Endometrial microvascular endothelial cells (primary cell): ENCODE results near the gene PPP1CC. TPM values are rescaled to one million over a fixed set of nuclear protein-coding genes. Genes with fewer than 3 reads are reported as not detected.
"Not testable (repeated sequence)": the region's sequence is repeated elsewhere in the genome, so short reads cannot be mapped to it uniquely, and the experiment has no call there.

Experiments
- in situ Hi-C: cut with HindIII; loops from 2 replicates; pipeline ENCODE4 v1.10.0; 2017; ENCODE audit warnings: low sequenced_read_pairs, low pct_unique_long_range_greater_than_20kb; ENCODE audit errors: inconsistent ontology term
- total RNA-seq: library from RNA; depleted of rRNA; stranded (reverse); fragments of >200 nt; gene quantifications from one replicate; pipeline ENCODE4 v1.2.3, GENCODE V29; 2015; ENCODE audit errors: inconsistent ontology term

PPP1CC gene
- total RNA-seq, result 203 TPM

GRCh38 chr12:110742718-110743570 is at the start of gene PPP1CC:
Gene PPP1CC (minus strand): TSS chr12:110742891. CDS start chr12:110742707, 184 bp downstream.
- in situ Hi-C loops, result loop anchor here (25.0 kb wide), 1 partner anchor 231 kb away; the partner anchor contains the start of genes RAD9B and VPS29

- in situ Hi-C loops, result no loop called here
Measured at GRCh38 chr12:110791589-110791988, 48.9 kb upstream of the PPP1CC start.

GRCh38 chr12:110790301-110790700 is 47.6 kb upstream of the PPP1CC start:
- in situ Hi-C loops, result no loop called here

GRCh38 chr12:110786012-110786411 is 43.3 kb upstream of the PPP1CC start:
- in situ Hi-C loops, result no loop called here

GRCh38 chr12:110785240-110785639 is 42.5 kb upstream of the PPP1CC start:
- in situ Hi-C loops, result no loop called here

- in situ Hi-C loops, result no loop called here
Measured at GRCh38 chr12:110782922-110783321, 40.2 kb upstream of the PPP1CC start.

GRCh38 chr12:110782094-110782493 is 39.4 kb upstream of the PPP1CC start:
- in situ Hi-C loops, result no loop called here

GRCh38 chr12:110780448-110780847 is 37.8 kb upstream of the PPP1CC start:
- in situ Hi-C loops, result no loop called here

- in situ Hi-C loops, result no loop called here
Measured at GRCh38 chr12:110778833-110779577, 36.3 kb upstream of the PPP1CC start.

- in situ Hi-C loops, result no loop called here
Measured at GRCh38 chr12:110776410-110776809, 33.7 kb upstream of the PPP1CC start.

- in situ Hi-C loops, result no loop called here
Measured at GRCh38 chr12:110775997-110776396, 33.3 kb upstream of the PPP1CC start.

GRCh38 chr12:110774824-110775223 is 32.1 kb upstream of the PPP1CC start:
- in situ Hi-C loops, result no loop called here

GRCh38 chr12:110768960-110769359 is 26.3 kb upstream of the PPP1CC start:
- in situ Hi-C loops, result no loop called here

GRCh38 chr12:110767863-110768262 is 25.2 kb upstream of the PPP1CC start:
- in situ Hi-C loops, result no loop called here

- in situ Hi-C loops, result no loop called here
Measured at GRCh38 chr12:110766311-110767154, 23.8 kb upstream of the PPP1CC start.

GRCh38 chr12:110765572-110765971 is 22.9 kb upstream of the PPP1CC start:
- in situ Hi-C loops, result not testable (repeated sequence)

- in situ Hi-C loops, result no loop called here
Measured at GRCh38 chr12:110765111-110765510, 22.4 kb upstream of the PPP1CC start.

- in situ Hi-C loops, result no loop called here
Measured at GRCh38 chr12:110763583-110763982, 20.9 kb upstream of the PPP1CC start.

- in situ Hi-C loops, result no loop called here
Measured at GRCh38 chr12:110762891-110763290, 20.2 kb upstream of the PPP1CC start.
